ENCODE measurements around the gene GABRB2.

Gene GABRB2

DNA sequence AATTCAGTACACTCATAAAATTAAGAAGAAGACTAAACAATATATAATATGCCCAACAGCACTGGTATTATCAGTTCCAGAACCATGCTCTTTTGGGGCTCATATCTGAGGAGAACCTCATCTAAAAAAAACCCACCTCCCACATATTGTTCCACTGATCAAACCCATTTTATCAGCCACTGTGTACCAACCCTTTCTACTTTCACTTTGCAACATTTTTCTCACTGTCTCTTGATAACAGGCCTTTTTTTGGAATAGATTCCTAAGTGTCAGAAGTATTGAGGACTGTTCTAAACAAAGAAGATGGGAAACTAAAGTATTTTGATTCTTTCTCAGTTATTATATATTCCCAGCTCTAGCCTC lies 173.2 kb downstream of the GABRB2 start:
- Histone ChIP-seq H3K27me3 (ENCODE audit: control insufficient read depth in 5 of 5, insufficient read depth in 4 of 5, low read length in 5 of 5) (no peaks in the 10 kb centered on the region), H3K27ac (ENCODE audit: low read depth, low read length) (no peak overlapping the region), H3K36me3 (ENCODE audit: control insufficient read depth in 5 of 5, insufficient read depth in 5 of 5, low read length in 5 of 5) (no peaks in the 10 kb centered on the region), H3K9me3 (ENCODE audit: control insufficient read depth in 5 of 5, low read length in 5 of 5) (no peaks in the 10 kb centered on the region), H3K9ac (ENCODE audit: low read length in 5 of 5) (no peak overlapping the region), H3K4me1 (ENCODE audit: control insufficient read depth in 5 of 5, insufficient read depth in 5 of 5, low read length in 5 of 5) (no peaks in the 10 kb centered on the region), H3K4me3 (ENCODE audit: low read depth in 1 of 5, low read length in 5 of 5) (no peak overlapping the region)

DNA sequence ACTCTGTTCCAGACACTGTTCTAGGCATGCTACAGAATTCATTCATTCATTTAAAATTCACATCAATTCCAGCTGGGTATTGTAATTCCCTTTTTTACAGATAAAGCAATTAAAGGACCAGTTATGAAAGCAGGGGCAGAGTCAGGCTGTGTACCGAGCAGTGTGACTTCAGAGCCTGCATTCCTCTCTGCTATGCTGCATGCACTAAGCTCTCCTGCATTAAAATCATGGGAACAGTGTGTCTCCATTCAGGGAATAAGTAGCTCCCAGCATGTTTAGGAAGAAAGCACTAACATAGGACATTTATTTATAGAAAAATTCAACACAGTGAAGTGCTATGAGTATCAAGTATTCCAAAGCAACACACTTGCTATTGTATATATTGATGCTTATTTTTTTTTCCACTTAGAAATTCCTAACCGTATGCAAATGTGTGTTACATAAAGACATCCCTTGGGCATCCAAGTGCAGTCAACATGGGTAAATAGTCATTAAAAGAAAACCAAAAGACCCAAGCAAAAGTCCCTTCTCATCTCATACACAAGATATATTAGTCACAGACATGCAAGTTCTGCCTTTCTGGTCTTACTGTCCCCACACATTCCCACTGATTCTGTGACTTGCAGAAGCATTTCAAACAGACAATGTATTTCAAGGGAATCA lies 173.7 kb downstream of the GABRB2 start:
- Histone ChIP-seq H3K27me3 (ENCODE audit: control insufficient read depth in 5 of 5, insufficient read depth in 4 of 5, low read length in 5 of 5) (no peaks in the 10 kb centered on the region), H3K27ac (ENCODE audit: low read depth, low read length) (no peak overlapping the region), H3K4me1 (ENCODE audit: control insufficient read depth in 5 of 5, insufficient read depth in 5 of 5, low read length in 5 of 5) (no peaks in the 10 kb centered on the region), H3K9me3 (ENCODE audit: control insufficient read depth in 5 of 5, low read length in 5 of 5) (no peaks in the 10 kb centered on the region), H3K9ac (ENCODE audit: low read length in 5 of 5) (no peak overlapping the region), H3K36me3 (ENCODE audit: control insufficient read depth in 5 of 5, insufficient read depth in 5 of 5, low read length in 5 of 5) (no peaks in the 10 kb centered on the region), H3K4me3 (ENCODE audit: low read depth in 1 of 5, low read length in 5 of 5) (no peak overlapping the region)

DNA sequence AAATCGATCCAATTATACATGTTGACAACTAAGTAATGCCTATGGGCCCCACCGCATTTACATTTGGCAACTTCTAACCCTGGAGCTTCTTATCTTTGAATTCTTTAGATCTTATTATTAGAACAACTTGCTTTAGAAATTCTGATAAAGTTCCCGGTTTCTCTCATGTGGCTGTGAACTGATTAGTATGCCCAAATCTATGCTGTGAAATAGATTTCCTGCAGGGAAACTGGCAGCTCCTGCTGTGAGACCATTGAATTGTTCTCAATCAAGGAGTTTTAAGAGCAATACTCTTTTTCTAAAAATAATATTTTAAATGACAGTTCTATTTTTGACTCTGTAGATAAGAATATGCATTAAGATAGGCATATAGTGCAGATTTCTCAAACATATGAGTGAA lies 177.5 kb downstream of the GABRB2 start:
- H3K4me3 ChIP-seq (ENCODE audit: low read depth in 1 of 5, low read length in 5 of 5), result no peak overlapping the region
- H3K27ac ChIP-seq (ENCODE audit: low read depth, low read length), result no peak overlapping the region
- H3K9me3 ChIP-seq (ENCODE audit: control insufficient read depth in 5 of 5, low read length in 5 of 5), result no peaks in the 10 kb centered on the region

DNA sequence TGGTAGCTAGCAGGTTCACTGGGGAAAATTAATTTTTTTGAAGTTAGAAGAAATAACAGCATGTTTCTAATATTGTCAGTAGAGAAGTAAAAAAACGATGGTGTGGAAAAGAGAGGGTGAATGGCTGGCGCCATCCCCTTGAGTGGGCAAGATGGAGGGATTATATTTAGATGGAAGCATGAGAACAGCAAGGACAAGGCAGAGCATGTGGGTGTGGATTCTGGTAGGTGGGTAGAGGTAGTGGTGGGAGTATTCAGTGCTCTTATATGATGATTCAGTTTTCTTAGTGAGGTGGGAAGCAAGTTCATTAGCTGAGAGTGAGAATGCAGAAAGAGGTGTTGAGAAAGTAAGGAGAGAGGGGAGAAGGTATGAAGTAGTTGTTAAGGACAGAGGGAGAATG lies 188.1 kb downstream of the GABRB2 start:
- H3K27me3 ChIP-seq (ENCODE audit: control insufficient read depth in 5 of 5, insufficient read depth in 4 of 5, low read length in 5 of 5), result no peaks in the 10 kb centered on the region
- no peaks in the 10 kb centered on the region for H3K4me1 ChIP-seq (ENCODE audit: control insufficient read depth in 5 of 5, insufficient read depth in 5 of 5, low read length in 5 of 5)
- no peaks in the 10 kb centered on the region for H3K9me3 ChIP-seq (ENCODE audit: control insufficient read depth in 5 of 5, low read length in 5 of 5)
- H3K4me3 ChIP-seq (ENCODE audit: low read depth in 1 of 5, low read length in 5 of 5), result no peak overlapping the region
- no peak overlapping the region for H3K27ac ChIP-seq (ENCODE audit: low read depth, low read length)
- H3K9ac ChIP-seq (ENCODE audit: low read length in 5 of 5), result no peak overlapping the region
- no peaks in the 10 kb centered on the region for H3K36me3 ChIP-seq (ENCODE audit: control insufficient read depth in 5 of 5, insufficient read depth in 5 of 5, low read length in 5 of 5)

More for the DNA sequence above, 177.5 kb downstream of the GABRB2 start:
- Histone ChIP-seq H3K27me3 (ENCODE audit: control insufficient read depth in 5 of 5, insufficient read depth in 4 of 5, low read length in 5 of 5) (no peaks in the 10 kb centered on the region), H3K36me3 (ENCODE audit: control insufficient read depth in 5 of 5, insufficient read depth in 5 of 5, low read length in 5 of 5) (no peaks in the 10 kb centered on the region), H3K9ac (ENCODE audit: low read length in 5 of 5) (no peak overlapping the region), H3K4me1 (ENCODE audit: control insufficient read depth in 5 of 5, insufficient read depth in 5 of 5, low read length in 5 of 5) (no peaks in the 10 kb centered on the region)

DNA sequence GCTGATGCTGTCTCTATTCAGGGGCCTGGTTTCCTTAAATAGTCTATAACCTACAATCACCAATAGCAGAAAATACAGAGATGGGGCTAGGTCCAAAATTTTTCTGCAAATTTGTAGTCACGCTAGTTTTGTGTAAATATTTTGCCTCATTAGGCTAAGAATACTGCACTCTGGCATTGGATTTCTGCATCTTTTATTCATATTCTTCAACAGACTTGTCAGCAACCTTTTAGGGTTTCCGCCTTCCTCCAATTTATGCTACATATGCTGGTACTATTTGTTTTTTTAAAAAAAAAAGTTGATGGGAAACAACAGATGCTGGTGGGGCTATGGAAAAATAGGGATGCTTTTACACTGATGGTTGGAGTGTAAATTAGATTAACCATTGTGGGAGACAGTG lies 202.3 kb downstream of the GABRB2 start:
- no peaks in the 10 kb centered on the region for H3K27me3 ChIP-seq (ENCODE audit: control insufficient read depth in 5 of 5, insufficient read depth in 4 of 5, low read length in 5 of 5)
- H3K9ac ChIP-seq (ENCODE audit: low read length in 5 of 5), result no peak overlapping the region
- H3K36me3 ChIP-seq (ENCODE audit: control insufficient read depth in 5 of 5, insufficient read depth in 5 of 5, low read length in 5 of 5), result no peaks in the 10 kb centered on the region
- H3K9me3 ChIP-seq (ENCODE audit: control insufficient read depth in 5 of 5, low read length in 5 of 5), result peaks cover 0 to 4% (median 0%) of the 10 kb centered on the region in 5 donors
- H3K27ac ChIP-seq (ENCODE audit: low read depth, low read length), result no peak overlapping the region
- H3K4me1 ChIP-seq (ENCODE audit: control insufficient read depth in 5 of 5, insufficient read depth in 5 of 5, low read length in 5 of 5), result no peaks in the 10 kb centered on the region
- no peak overlapping the region for H3K4me3 ChIP-seq (ENCODE audit: low read depth in 1 of 5, low read length in 5 of 5)

DNA sequence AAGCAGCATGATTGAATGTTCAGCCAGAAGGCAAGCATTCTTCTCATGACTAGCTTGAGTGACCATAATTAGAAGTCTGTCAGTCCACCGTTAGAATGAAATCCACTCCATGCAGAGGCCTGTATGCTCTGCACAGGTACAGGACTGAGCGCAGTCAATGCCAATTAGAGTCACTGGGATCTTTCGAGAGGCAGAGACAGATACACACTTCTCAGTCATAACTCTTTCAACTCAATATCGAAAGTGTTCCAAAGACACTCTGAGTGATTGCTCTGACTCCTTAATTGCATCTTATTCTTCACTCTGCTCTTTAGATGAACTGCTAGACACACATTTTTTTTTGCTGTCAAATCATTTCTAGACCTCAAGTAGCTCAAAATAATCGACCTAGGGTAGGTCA lies 203.6 kb downstream of the GABRB2 start:
- no peak overlapping the region for H3K27ac ChIP-seq (ENCODE audit: low read depth, low read length)
- H3K9ac ChIP-seq (ENCODE audit: low read length in 5 of 5), result no peak overlapping the region
- H3K9me3 ChIP-seq (ENCODE audit: control insufficient read depth in 5 of 5, low read length in 5 of 5), result peaks cover 0 to 4% (median 0%) of the 10 kb centered on the region in 5 donors
- H3K36me3 ChIP-seq (ENCODE audit: control insufficient read depth in 5 of 5, insufficient read depth in 5 of 5, low read length in 5 of 5), result no peaks in the 10 kb centered on the region
- no peaks in the 10 kb centered on the region for H3K4me1 ChIP-seq (ENCODE audit: control insufficient read depth in 5 of 5, insufficient read depth in 5 of 5, low read length in 5 of 5)
- no peak overlapping the region for H3K4me3 ChIP-seq (ENCODE audit: low read depth in 1 of 5, low read length in 5 of 5)
- no peaks in the 10 kb centered on the region for H3K27me3 ChIP-seq (ENCODE audit: control insufficient read depth in 5 of 5, insufficient read depth in 4 of 5, low read length in 5 of 5)

DNA sequence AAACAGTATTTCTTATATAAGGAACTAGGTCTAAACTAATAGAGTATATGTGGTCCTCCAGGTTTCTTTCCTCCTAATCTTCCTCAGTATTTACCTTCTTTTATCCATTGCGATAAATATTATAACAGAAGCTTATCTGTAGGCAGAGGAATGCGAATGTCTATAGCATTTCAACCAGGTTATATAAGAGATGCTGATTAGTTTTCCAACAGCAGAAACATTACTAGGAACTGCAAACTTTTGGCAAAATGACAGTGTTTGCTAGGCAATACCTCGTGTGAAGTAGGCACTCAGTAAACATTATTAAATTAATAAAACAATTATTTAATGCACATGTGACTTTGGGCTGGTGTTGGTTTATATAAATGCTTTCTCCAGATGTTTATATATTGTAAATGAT lies 206.5 kb downstream of the GABRB2 start:
- H3K27ac ChIP-seq (ENCODE audit: low read depth, low read length), result no peak overlapping the region
- H3K4me3 ChIP-seq (ENCODE audit: low read depth in 1 of 5, low read length in 5 of 5), result no peak overlapping the region
- no peak overlapping the region for H3K9ac ChIP-seq (ENCODE audit: low read length in 5 of 5)
- peaks cover 0 to 4% (median 0%) of the 10 kb centered on the region in 5 donors for H3K9me3 ChIP-seq (ENCODE audit: control insufficient read depth in 5 of 5, low read length in 5 of 5)
- no peaks in the 10 kb centered on the region for H3K36me3 ChIP-seq (ENCODE audit: control insufficient read depth in 5 of 5, insufficient read depth in 5 of 5, low read length in 5 of 5)
- H3K4me1 ChIP-seq (ENCODE audit: control insufficient read depth in 5 of 5, insufficient read depth in 5 of 5, low read length in 5 of 5), result no peaks in the 10 kb centered on the region
- H3K27me3 ChIP-seq (ENCODE audit: control insufficient read depth in 5 of 5, insufficient read depth in 4 of 5, low read length in 5 of 5), result no peaks in the 10 kb centered on the region

DNA sequence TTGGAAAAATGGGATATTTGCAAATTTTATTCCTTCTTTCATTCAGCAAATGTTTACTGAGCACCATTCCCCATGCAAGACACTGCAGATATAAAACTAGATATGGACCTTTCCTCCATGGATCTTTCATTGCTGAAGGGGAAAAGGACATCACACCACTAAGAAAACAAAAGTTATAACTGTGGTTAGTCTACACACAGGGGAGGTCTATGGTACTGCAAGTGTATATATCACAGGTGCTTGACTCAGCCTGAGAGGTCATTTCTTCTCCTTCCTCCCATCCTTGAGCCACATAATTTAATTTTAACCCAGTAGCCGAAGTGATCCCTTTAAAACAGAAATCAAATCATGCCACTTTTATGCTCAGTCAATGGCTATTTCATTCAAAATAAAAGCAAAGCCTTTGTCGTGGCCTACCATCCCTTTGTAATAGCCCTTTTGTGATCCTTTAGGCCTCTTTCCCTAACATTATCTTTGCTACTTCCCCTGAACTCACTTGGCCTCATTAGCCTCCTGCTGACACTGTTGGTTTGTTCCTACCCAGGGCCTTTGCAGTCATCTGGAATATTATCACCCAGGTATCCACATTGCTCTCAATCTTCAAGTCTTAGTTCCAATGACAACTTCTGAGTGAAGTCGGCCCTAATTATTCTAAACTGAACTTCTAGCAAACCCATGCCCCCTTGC lies 213.2 kb downstream of the GABRB2 start:
- Histone ChIP-seq H3K27me3 (ENCODE audit: control insufficient read depth in 5 of 5, insufficient read depth in 4 of 5, low read length in 5 of 5) (no peaks in the 10 kb centered on the region), H3K4me3 (ENCODE audit: low read depth in 1 of 5, low read length in 5 of 5) (no peak overlapping the region), H3K36me3 (ENCODE audit: control insufficient read depth in 5 of 5, insufficient read depth in 5 of 5, low read length in 5 of 5) (no peaks in the 10 kb centered on the region), H3K9ac (ENCODE audit: low read length in 5 of 5) (no peak overlapping the region), H3K27ac (ENCODE audit: low read depth, low read length) (no peak overlapping the region), H3K9me3 (ENCODE audit: control insufficient read depth in 5 of 5, low read length in 5 of 5) (no peaks in the 10 kb centered on the region), H3K4me1 (ENCODE audit: control insufficient read depth in 5 of 5, insufficient read depth in 5 of 5, low read length in 5 of 5) (no peaks in the 10 kb centered on the region)

DNA sequence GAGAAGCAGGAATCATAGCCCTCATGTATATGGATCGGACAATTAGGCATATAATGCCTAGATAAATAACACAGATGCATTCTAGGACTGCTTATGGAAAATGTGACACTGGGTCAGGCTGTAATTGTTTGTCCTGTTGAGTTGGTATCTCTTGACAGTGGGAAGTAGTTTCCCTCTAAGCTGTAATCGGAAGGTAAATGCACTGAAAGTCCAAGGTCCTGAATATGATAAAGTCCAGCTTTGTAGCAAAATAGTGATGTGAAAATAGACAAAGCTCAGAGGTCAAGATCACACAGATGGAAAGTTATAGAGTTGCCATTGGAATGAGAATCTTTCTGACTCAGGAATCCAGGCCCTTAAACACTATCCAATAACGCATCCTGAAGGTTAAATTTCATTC lies 214.2 kb downstream of the GABRB2 start:
- no peak overlapping the region for H3K9ac ChIP-seq (ENCODE audit: low read length in 5 of 5)
- H3K27me3 ChIP-seq (ENCODE audit: control insufficient read depth in 5 of 5, insufficient read depth in 4 of 5, low read length in 5 of 5), result no peaks in the 10 kb centered on the region
- H3K36me3 ChIP-seq (ENCODE audit: control insufficient read depth in 5 of 5, insufficient read depth in 5 of 5, low read length in 5 of 5), result no peaks in the 10 kb centered on the region
- no peak overlapping the region for H3K4me3 ChIP-seq (ENCODE audit: low read depth in 1 of 5, low read length in 5 of 5)
- no peaks in the 10 kb centered on the region for H3K4me1 ChIP-seq (ENCODE audit: control insufficient read depth in 5 of 5, insufficient read depth in 5 of 5, low read length in 5 of 5)
- H3K27ac ChIP-seq (ENCODE audit: low read depth, low read length), result no peak overlapping the region
- H3K9me3 ChIP-seq (ENCODE audit: control insufficient read depth in 5 of 5, low read length in 5 of 5), result no peaks in the 10 kb centered on the region

DNA sequence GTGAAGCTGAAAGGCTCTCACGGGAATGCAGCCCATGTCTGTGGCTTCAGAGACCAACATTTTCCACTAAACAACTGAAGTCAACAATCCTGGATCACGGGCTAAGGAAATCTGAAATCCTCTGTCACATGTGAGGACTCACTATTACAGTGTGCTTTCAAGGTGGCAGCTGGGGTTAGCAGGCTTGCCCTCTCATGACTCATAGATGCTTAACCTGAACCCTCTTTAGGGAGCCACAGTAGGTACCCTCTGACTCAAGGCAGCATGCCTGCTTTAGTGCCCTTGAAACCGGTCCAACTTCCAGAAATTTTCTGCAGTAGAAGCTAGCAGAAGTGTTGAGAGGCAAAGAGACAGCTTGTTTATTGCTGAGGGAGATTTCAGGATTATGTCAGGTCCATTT lies 232.5 kb downstream of the GABRB2 start:
- peaks cover 0 to 3% (median 0%) of the 10 kb centered on the region in 5 donors for H3K9me3 ChIP-seq (ENCODE audit: control insufficient read depth in 5 of 5, low read length in 5 of 5)
- H3K9ac ChIP-seq (ENCODE audit: low read length in 5 of 5), result no peak overlapping the region
- no peak overlapping the region for H3K4me3 ChIP-seq (ENCODE audit: low read depth in 1 of 5, low read length in 5 of 5)
- H3K4me1 ChIP-seq (ENCODE audit: control insufficient read depth in 5 of 5, insufficient read depth in 5 of 5, low read length in 5 of 5), result no peaks in the 10 kb centered on the region
- no peaks in the 10 kb centered on the region for H3K27me3 ChIP-seq (ENCODE audit: control insufficient read depth in 5 of 5, insufficient read depth in 4 of 5, low read length in 5 of 5)
- no peaks in the 10 kb centered on the region for H3K36me3 ChIP-seq (ENCODE audit: control insufficient read depth in 5 of 5, insufficient read depth in 5 of 5, low read length in 5 of 5)
- H3K27ac ChIP-seq (ENCODE audit: low read depth, low read length), result no peak overlapping the region

Data from subcutaneous abdominal adipose tissue (tissue), 5 donors.